Gastrocnemius medialis (tissue), 4 donors: ENCODE measurements around the gene MAPKAP1.

Experiments used
- POLR2A ChIP-seq, 2 donors: fragments of 450-650 bp; IDR thresholded peaks; one replicate each; pipeline ENCODE4 v1.6.1; 2017; ENCODE audit warnings: antibody characterized with exemption in 2 of 2, mild to moderate bottlenecking in 2 of 2, moderate library complexity in 2 of 2
- TF ChIP-seq, protein P1 (sequence below), 5 experiments: fragments of 450-650 bp in 3 of 5; fragments of 200-600 bp in 2 of 5; sonication (generic) in 2 of 5; IDR thresholded peaks in 4 of 5; conservative IDR thresholded peaks in 1 of 5; 1 replicate in 4 of 5; 2 replicates in 1 of 5; pipeline ENCODE4 v1.5.1; 2016 to 2019; ENCODE audit warnings: antibody characterized with exemption in 5 of 5, mild to moderate bottlenecking in 3 of 5, moderate library complexity in 3 of 5

- TF ChIP-seq, protein P1, sequence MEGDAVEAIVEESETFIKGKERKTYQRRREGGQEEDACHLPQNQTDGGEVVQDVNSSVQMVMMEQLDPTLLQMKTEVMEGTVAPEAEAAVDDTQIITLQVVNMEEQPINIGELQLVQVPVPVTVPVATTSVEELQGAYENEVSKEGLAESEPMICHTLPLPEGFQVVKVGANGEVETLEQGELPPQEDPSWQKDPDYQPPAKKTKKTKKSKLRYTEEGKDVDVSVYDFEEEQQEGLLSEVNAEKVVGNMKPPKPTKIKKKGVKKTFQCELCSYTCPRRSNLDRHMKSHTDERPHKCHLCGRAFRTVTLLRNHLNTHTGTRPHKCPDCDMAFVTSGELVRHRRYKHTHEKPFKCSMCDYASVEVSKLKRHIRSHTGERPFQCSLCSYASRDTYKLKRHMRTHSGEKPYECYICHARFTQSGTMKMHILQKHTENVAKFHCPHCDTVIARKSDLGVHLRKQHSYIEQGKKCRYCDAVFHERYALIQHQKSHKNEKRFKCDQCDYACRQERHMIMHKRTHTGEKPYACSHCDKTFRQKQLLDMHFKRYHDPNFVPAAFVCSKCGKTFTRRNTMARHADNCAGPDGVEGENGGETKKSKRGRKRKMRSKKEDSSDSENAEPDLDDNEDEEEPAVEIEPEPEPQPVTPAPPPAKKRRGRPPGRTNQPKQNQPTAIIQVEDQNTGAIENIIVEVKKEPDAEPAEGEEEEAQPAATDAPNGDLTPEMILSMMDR (IDR thresholded peaks at IDR 0.05 in 4 of 5, conservative IDR thresholded peaks at IDR 0.05 in 1 of 5) = no peak
- TF ChIP-seq POLR2A (IDR thresholded peaks at IDR 0.05) = no peak
Observed at GRCh38 chr9:125755340-125755739, 48.3 kb upstream of the MAPKAP1 start.
